ENCODE measurements around the gene PCGF3.
A peak's percentile ranks its signal among the peaks of the same experiment; 100 is the strongest.

Gene PCGF3

DNA sequence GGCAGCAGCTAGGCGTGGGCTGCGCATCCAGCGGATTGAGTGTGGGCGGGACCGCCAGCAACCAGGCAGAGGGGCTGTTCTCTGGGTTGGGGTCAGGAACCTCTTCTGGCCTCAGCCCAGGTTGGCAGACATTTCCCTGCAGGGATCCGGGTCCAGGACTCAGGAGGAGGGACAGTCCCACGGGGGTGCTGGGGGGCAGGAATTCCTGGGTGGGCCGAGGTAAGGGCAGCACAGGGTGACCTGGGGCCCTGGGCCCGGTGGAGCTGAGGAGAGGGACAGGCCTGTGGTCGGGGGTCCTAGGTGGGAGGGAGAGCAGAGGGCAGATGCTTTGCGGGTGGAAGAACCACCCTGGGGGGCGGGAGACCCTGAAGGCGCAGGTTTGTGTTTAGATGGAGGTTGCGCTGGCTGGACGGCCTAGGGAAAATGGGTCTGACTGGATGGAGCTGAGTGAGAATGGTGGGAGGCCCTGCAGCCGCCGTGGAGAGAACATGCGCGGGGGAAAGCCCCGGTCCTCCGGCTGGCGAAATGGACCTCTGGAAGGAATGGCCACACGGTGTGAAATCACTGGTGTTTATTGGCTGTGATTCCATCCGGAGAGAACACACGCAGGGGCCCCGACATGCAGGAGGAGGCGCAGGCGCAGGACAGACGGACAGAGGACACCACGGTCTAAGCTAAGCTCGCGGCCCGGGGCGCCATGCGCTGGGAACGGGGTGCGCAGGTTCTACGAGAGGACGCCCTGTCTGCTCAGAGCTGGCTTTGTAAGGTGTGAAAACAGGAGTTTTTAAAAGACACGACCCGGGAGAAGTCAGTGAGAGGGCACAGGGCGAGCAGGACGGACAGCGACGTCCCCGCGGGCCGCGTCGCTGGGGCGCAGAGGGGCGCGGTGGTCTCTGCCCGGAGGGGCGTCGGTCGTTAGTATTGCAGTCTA is 79.0 kb downstream of the PCGF3 start:
- no peak overlapping the region for H2BK15ac ChIP-seq (ENCODE audit: low read depth, poor library complexity, severe bottlenecking)
- no peak overlapping the region for H3K14ac ChIP-seq (ENCODE audit: low read length in 2 of 2)
- H3K36me3 ChIP-seq (ENCODE audit: control insufficient read depth in 1 of 2, insufficient read depth in 2 of 2, low read depth in 1 of 2, low read length in 2 of 2), result peaks cover 1 to 7% of the 10 kb centered on the region in 2 experiments
- H2BK12ac ChIP-seq (ENCODE audit: low read length in 2 of 2), result no peak overlapping the region
- H3K9me3 ChIP-seq (ENCODE audit: control insufficient read depth, low read length), result no peaks in the 10 kb centered on the region
- H2BK5ac ChIP-seq (ENCODE audit: low read depth, low read length, poor library complexity, severe bottlenecking), result no peak overlapping the region
- H2BK120ac ChIP-seq (ENCODE audit: low read depth, low read length), result no peak overlapping the region
- no peaks in the 10 kb centered on the region for H3K79me1 ChIP-seq (replicated peaks; ENCODE audit: low read length, poor library complexity, severe bottlenecking)
- no peak overlapping the region for H3K18ac ChIP-seq (ENCODE audit: low read depth in 1 of 2, low read length in 2 of 2)
- no peak overlapping the region for H4K91ac ChIP-seq (ENCODE audit: low read length)
- no peak overlapping the region for H3K4me3 ChIP-seq (ENCODE audit: insufficient read depth in 1 of 2, low read depth in 1 of 2, low read length in 2 of 2)
- H3K9ac ChIP-seq (ENCODE audit: low read length), result no peak overlapping the region
- 74% methylated on average over 53 of the region's 57 CpGs for WGBS
- H3K4ac ChIP-seq (ENCODE audit: low read depth in 1 of 2, low read length in 2 of 2), result no peak overlapping the region
- H3K27me3 ChIP-seq (ENCODE audit: control insufficient read depth in 1 of 2, insufficient read depth in 1 of 2, low read length in 2 of 2), result peaks cover 36 to 43% of the 10 kb centered on the region in 2 experiments
- H2AK5ac ChIP-seq (ENCODE audit: low read length, severe bottlenecking), result no peak overlapping the region
- H3K27ac ChIP-seq (ENCODE audit: low read length, poor library complexity, severe bottlenecking), result no peak overlapping the region
- no peak overlapping the region for H3K23ac ChIP-seq (ENCODE audit: low read length in 2 of 2)
- no peak overlapping the region for H2AFZ ChIP-seq (ENCODE audit: low read depth, low read length)
- no peak overlapping the region for H3K4me2 ChIP-seq (ENCODE audit: low read length, poor library complexity, severe bottlenecking)
- H3K4me1 ChIP-seq (ENCODE audit: control insufficient read depth, insufficient read depth, low read depth, low read length), result peaks cover 29% of the 10 kb centered on the region
- DNase-seq, result no peak
- H4K8ac ChIP-seq (ENCODE audit: low read length), result no peak overlapping the region

DNA sequence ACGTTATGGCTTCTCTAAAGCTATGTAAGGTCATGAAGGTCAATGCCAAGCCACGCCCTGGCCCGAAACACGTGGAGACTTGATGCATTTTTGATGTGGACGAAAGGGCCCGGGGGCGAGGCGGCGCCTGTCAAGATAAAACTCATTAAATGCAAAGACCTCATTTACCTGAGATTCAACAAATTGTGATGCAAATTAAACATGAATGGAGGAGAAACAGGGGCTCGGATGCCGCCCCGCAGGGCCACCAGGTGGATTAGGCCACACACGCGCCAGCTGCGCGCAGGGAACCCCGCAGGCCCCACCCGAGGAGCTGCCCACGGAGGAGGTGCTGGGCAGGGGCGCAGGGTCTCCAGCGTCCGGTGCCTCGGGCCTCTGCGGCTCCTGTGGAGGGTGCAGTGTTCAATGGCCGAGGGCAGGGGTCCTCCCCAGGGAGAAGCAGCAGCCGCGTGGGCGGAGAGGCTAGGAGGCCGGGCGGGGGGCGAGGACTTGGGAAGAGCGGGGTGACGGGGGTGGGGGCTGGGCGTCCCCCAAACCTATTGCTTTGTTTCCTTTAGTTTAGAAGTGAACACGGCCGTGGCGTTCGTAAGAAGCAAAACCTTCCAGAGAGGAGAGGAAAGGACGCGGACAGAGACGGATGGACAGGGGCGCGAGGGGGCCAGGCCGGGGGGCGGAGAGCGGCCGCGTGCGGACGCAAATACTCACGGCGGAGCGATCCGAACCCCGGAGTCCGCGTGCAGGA is 79.9 kb downstream of the PCGF3 start:
- Histone ChIP-seq H3K27ac (ENCODE audit: low read length, poor library complexity, severe bottlenecking) (no peak overlapping the region), H3K18ac (ENCODE audit: low read depth in 1 of 2, low read length in 2 of 2) (no peak overlapping the region), H2BK5ac (ENCODE audit: low read depth, low read length, poor library complexity, severe bottlenecking) (no peak overlapping the region), H3K9me3 (ENCODE audit: control insufficient read depth, low read length) (no peaks in the 10 kb centered on the region), H3K14ac (ENCODE audit: low read length in 2 of 2) (no peak overlapping the region), H3K4me1 (ENCODE audit: control insufficient read depth, insufficient read depth, low read depth, low read length) (peaks cover 22% of the 10 kb centered on the region), H3K9ac (ENCODE audit: low read length) (no peak overlapping the region), H3K27me3 (ENCODE audit: control insufficient read depth in 1 of 2, insufficient read depth in 1 of 2, low read length in 2 of 2) (peaks cover 42 to 49% of the 10 kb centered on the region in 2 experiments), H2BK15ac (ENCODE audit: low read depth, poor library complexity, severe bottlenecking) (no peak overlapping the region), H2AK5ac (ENCODE audit: low read length, severe bottlenecking) (no peak overlapping the region), H4K8ac (ENCODE audit: low read length) (no peak overlapping the region), H4K91ac (ENCODE audit: low read length) (no peak overlapping the region), H3K79me1 (replicated peaks; ENCODE audit: low read length, poor library complexity, severe bottlenecking) (no peaks in the 10 kb centered on the region), H2BK12ac (ENCODE audit: low read length in 2 of 2) (no peak overlapping the region), H3K23ac (ENCODE audit: low read length in 2 of 2) (peak overlapping the region in 1 of 2 experiments; percentile 14), H2BK120ac (ENCODE audit: low read depth, low read length) (peak overlapping the region; percentile 62), H3K36me3 (ENCODE audit: control insufficient read depth in 1 of 2, insufficient read depth in 2 of 2, low read depth in 1 of 2, low read length in 2 of 2) (no peaks in the 10 kb centered on the region), H3K4me2 (ENCODE audit: low read length, poor library complexity, severe bottlenecking) (peak overlapping the region; percentile 40), H3K4me3 (ENCODE audit: insufficient read depth in 1 of 2, low read depth in 1 of 2, low read length in 2 of 2) (no peak overlapping the region), H3K4ac (ENCODE audit: low read depth in 1 of 2, low read length in 2 of 2) (no peak overlapping the region), H2AFZ (ENCODE audit: low read depth, low read length) (peak overlapping the region; percentile 14)
- WGBS, result 7% methylated on average over 50 of the region's 57 CpGs
- no peak for DNase-seq

DNA sequence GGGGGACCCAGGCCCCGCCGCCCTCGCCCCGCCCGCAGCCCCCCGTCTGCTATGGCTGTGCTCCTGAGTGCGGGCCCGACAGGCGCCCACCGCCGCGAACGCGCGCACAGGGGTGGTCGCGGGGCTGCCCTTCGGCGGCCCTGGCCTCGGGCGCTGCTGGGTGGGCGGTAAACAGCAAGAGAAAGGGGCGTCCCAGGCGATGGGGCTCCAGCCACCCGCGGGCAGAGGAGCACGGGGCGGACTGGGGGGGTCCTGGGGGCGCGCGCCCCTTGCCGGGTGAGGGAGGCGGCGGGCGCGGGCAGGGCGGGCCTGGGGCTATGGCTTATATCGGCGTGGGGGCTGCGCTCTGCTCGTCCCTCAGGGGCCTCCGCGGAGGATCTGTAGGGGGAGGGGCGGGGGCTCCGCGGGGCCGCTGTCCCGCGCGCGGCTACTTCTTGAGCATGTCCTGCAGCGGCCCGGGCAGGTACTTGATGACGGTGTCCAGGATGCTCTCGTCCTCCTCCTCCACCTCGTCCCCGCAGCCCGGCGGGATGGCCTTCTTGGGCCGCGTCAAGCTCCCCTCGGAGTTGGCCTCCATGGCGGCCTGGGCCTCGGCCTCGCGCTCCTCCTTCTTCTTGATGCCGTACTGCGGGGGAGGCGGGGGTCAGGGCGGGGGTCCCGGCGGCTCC is 80.6 kb downstream of the PCGF3 start:
- Histone ChIP-seq H3K4me2 (ENCODE audit: low read length, poor library complexity, severe bottlenecking) (peak overlapping the region; percentile 40), H2AK5ac (ENCODE audit: low read length, severe bottlenecking) (no peak overlapping the region), H3K9me3 (ENCODE audit: control insufficient read depth, low read length) (no peaks in the 10 kb centered on the region), H3K4me3 (ENCODE audit: insufficient read depth in 1 of 2, low read depth in 1 of 2, low read length in 2 of 2) (no peak overlapping the region), H3K4me1 (ENCODE audit: control insufficient read depth, insufficient read depth, low read depth, low read length) (peaks cover 19% of the 10 kb centered on the region), H3K14ac (ENCODE audit: low read length in 2 of 2) (no peak overlapping the region), H4K8ac (ENCODE audit: low read length) (no peak overlapping the region), H3K27ac (ENCODE audit: low read length, poor library complexity, severe bottlenecking) (no peak overlapping the region), H2BK5ac (ENCODE audit: low read depth, low read length, poor library complexity, severe bottlenecking) (no peak overlapping the region), H2BK15ac (ENCODE audit: low read depth, poor library complexity, severe bottlenecking) (no peak overlapping the region), H3K36me3 (ENCODE audit: control insufficient read depth in 1 of 2, insufficient read depth in 2 of 2, low read depth in 1 of 2, low read length in 2 of 2) (no peaks in the 10 kb centered on the region), H2BK120ac (ENCODE audit: low read depth, low read length) (peak overlapping the region; percentile 62), H3K27me3 (ENCODE audit: control insufficient read depth in 1 of 2, insufficient read depth in 1 of 2, low read length in 2 of 2) (peaks cover 45 to 53% of the 10 kb centered on the region in 2 experiments), H3K9ac (ENCODE audit: low read length) (no peak overlapping the region), H2BK12ac (ENCODE audit: low read length in 2 of 2) (no peak overlapping the region), H3K4ac (ENCODE audit: low read depth in 1 of 2, low read length in 2 of 2) (no peak overlapping the region), H3K18ac (ENCODE audit: low read depth in 1 of 2, low read length in 2 of 2) (no peak overlapping the region), H4K91ac (ENCODE audit: low read length) (no peak overlapping the region), H2AFZ (ENCODE audit: low read depth, low read length) (no peak overlapping the region), H3K23ac (ENCODE audit: low read length in 2 of 2) (no peak overlapping the region), H3K79me1 (replicated peaks; ENCODE audit: low read length, poor library complexity, severe bottlenecking) (no peaks in the 10 kb centered on the region)
- WGBS, result 18% methylated on average over 56 of the region's 72 CpGs
- DNase-seq, result no peak

Data from mesenchymal stem cell (in vitro differentiated cells and primary cell).